Endothelial cell of umbilical vein (primary cell): ENCODE data around the gene DERA.

Source experiments
- CTCF ChIP-seq, 2 donors: IDR thresholded peaks; 1 replicate in 1 of 2; 2 replicates in 1 of 2; pipeline ENCODE4 v1.5.1; 2011; ENCODE audit warnings: low read length in 2 of 2, mild to moderate bottlenecking in 2 of 2, moderate library complexity in 2 of 2, control low read depth in 1 of 2, inconsistent platforms in 1 of 2, low read depth in 1 of 2; ENCODE audit not compliant: insufficient read depth in 1 of 2; ENCODE audit errors: extremely low read depth in 1 of 2
- EZH2 ChIP-seq: IDR thresholded peaks from 2 replicates; pipeline ENCODE4 v1.6.1; 2012; ENCODE audit warnings: borderline replicate concordance, low read depth, mild to moderate bottlenecking, moderate library complexity, low read length, inconsistent platforms; ENCODE audit not compliant: severe bottlenecking
- MYC ChIP-seq: IDR thresholded peaks from one replicate; pipeline ENCODE4 v1.6.1; 2011; ENCODE audit warnings: mild to moderate bottlenecking, low read depth, low read length
- POLR2A ChIP-seq: IDR thresholded peaks from 2 replicates; pipeline ENCODE4 v1.6.1; 2012; ENCODE audit warnings: low read depth, mild to moderate bottlenecking, control low read depth, low read length

GRCh38 chr12:15863372-15863771 is 47.8 kb upstream of the DERA start:
- no peak for TF ChIP-seq CTCF (IDR thresholded peaks at IDR 0.05; ENCODE audit: extremely low read depth in 1 of 2, insufficient read depth in 1 of 2, low read depth in 1 of 2, low read length in 2 of 2)
- no peak for TF ChIP-seq POLR2A
- no peak for TF ChIP-seq EZH2
- TF ChIP-seq MYC, result no peak
